NCI-H1436 treated with DMSO at 0.1 percent for 48 hours (cell line): ENCODE results near the gene RTN4IP1.

Experiments used
- DNase-seq: peaks from one replicate; lab custom pipeline; 2025; lab: John Stamatoyannopoulos, UW

Gene RTN4IP1, protein sequence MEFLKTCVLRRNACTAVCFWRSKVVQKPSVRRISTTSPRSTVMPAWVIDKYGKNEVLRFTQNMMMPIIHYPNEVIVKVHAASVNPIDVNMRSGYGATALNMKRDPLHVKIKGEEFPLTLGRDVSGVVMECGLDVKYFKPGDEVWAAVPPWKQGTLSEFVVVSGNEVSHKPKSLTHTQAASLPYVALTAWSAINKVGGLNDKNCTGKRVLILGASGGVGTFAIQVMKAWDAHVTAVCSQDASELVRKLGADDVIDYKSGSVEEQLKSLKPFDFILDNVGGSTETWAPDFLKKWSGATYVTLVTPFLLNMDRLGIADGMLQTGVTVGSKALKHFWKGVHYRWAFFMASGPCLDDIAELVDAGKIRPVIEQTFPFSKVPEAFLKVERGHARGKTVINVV

DNA sequence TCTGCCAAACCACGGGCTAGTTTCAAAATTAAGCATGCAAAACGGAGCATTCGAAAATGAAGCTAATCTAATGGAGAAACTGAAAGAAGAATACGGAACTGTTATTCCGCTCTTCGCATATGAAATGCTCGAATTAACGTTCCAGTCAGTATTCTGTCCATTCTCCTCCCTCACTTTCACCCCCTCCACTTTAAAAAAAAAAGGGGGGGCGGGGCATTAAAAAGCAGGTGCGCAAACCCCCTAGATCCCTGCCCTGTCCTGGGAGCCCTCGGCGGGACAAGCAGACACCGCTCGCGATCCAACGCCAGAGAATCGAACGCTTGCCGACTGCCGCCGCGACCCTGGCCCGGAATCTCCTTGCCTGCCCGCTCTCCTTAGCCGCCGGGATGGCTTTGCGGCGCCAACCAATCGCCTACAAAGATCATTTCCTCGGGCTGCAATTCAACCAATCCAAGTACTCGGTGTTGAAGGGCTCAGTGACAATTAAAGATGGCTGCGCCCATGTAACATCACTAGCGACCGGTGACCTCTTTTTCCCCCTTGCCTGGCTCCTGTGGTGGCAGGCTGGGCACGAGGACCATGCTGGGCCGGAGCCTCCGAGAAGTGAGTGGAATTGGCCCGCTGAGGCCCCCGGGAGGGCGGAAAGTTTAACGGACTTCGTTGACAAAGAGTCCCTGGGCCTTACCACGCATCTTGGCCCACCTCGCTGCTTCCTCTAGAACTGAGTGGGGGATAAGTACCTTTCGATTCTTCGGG lies at the start of gene RTN4IP1, which contains the start of gene QRSL1:
TSS of gene RTN4IP1 (minus strand) at position 396 of the 756 bp plus-strand sequence. CDS start 477 bp downstream, outside the sequence.
TSS of gene QRSL1 (plus strand) at position 476 of the 756 bp plus-strand sequence. CDS start at position 580, 104 bp downstream.
- peak; percentile 75 for DNase-seq

DNA sequence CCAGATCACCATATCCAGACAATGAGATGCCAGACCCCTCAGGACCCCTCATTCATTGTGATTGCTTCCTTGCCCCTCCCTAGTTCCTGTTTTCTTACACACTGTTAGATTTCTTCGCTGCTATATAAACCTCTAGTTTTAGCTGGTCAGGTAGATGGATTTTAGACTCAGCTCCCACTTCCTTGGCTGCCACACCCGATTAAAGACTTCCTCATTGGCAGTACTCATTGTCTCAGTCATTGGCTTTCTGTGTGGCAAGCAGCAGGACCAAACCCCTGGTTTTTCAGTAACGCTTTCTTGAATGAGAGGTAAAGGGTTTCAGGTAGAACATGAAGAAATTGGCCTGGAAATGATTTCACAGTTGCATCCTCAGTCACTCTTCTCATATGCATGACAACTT lies 48.0 kb upstream of the RTN4IP1 start:
- no peak for DNase-seq

DNA sequence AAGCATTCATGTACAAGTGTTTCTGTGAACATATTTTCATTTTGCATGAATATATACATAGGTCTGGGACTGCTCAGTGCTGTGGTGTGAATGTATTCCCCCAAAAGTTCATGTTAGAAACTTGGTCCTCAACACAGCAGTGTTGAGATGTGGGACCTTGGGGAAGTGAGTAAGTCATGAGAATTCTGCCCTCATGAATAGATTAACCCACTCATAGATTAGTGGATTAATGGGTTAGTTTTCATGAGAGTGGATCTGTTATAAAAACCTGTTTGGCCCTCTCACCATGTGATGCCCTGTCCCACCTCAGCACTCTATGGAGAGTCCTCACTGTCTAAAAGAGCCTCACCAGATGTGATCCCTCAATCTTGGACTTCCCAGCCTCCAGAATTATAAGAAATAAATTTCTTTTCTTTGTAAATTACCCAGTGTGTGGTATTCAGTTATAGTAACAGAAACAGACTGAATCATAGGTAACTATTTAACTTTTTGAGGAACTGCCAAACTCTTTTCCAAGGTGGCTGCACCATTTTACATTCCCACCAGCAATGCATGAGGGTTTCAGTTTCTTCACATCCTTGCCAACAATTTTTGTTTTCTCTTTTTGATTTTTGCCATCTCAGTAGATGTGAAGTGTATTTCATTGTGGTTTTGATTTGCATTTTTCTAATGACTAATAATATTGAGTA lies 45.4 kb upstream of the RTN4IP1 start:
- no peak for DNase-seq

DNA sequence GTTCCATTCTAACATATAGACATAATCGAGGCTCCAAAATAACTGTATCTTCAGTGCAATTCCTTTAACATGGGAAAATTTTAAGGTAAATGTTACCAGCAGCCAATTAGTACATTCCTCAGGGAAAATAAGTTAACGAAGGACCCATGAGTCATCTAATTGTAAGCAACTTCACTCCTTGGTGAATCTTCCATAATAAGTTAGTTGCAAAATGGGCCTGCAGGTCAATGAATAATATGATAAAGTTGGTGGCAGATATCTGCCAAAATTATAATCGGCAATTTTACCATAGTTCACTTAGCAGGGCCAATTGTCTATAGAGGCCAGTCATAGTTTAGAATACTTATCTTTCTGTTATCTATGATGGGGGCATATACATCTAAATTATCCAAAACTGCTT lies 42.4 kb upstream of the RTN4IP1 start:
- DNase-seq, result no peak

DNA sequence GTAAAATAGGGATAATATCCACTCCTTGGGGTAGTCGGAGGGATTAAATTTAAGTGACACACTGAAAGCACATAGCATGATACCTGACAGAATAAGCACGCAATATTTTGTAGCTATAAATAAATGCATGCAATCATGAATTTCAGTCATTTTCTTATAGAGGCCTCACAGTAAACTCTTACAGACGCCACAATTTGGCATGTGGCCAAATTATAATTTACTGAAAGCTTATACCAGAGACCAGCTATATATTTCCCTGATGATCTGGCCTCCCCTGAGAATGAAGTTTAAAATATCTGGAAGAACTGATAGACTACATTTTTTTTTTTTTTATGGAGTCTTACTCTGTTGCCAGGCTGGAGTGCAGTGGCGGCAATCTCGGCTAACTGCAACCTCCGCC lies 40.9 kb upstream of the RTN4IP1 start:
- no peak for DNase-seq

DNA sequence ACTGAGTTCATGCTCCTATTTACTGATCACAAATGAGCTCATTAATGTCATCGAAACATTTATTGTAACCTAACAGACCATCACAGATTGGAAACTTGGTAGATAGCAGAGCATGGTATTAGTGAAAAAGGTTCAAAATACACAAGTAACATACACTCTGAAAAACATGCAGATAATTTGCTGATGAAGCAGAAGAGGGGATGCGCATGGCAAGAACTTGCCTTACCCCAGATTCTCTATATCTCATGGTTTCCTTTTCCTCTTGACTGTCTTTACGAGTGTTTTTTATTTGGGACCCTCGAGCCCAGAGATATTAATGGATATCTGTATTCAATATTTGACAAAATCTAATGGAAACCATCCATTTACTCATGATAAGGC lies 37.7 kb upstream of the RTN4IP1 start:
- no peak for DNase-seq

DNA sequence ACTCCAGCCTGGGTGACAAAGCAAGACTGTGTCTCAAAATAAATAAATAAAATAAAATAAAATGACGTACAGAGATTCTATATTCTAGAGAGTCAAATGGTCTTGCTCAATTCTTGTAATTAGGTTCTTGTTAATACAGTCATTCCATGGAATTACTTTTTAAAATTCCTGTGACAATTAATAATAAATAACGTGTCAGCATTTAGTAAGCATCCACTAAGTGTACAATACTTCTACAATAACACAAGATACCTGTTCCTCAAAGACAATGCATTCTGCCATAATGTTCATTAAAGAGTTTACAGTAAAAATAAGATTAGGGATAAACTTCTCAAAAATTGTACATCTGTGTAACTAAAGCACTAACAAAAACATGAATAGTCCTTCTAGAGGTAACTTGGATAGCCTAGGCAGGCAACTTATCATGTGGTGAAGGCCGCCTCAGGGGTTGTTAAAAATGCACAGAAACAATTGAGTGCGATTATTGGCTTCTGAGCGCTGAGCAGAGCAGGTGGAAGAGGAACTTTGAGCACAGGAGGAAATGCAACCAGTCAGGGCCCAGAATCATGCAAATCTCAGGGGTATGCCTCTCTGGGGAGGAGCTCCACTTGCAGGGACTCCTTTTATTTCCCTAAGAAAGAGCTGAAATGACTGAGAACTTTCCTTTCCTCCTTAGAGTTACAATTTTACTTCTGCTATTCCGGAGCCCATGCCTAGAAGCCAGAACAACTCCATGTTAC lies 37.2 kb upstream of the RTN4IP1 start:
- DNase-seq, result peak; percentile 71

DNA sequence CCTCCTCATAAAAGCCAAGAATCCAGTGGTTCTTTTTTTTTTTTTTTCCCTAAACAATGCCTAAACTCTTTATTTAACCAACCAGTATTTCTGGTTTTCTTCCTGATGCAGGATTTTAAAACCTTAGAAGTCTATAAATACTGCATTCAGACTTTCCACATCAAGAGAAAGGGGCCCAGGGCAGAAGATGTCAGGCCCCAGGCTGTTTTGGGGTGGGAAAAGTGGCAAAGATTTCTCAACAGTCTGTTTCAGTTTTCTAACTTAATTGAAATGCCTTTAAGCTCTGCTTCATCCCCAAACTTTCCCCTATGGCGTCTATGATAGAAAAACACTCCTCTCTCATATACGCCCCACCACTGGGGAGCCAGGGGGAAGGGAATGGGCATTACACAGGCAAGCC lies 33.2 kb upstream of the RTN4IP1 start:
- DNase-seq, result no peak

DNA sequence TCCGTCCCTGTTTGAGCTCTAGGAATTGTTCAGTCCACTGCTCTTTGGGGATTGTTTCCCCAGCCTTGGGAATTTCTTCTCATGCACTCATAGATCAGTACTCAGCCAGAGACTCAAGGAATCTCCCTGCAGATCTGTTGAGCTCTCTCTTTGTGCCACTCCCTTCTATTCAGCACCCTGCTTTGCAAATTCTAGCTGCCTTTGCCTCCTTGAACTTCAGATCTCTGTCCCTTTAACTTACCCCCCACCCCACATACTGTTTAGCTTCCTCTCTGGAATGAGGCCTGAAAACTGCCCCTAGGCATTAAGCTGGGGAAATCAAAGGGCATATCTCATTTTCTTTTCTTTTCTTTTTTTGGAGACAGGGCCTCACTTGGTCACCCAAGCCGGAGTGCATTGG lies 30.6 kb upstream of the RTN4IP1 start:
- no peak for DNase-seq

DNA sequence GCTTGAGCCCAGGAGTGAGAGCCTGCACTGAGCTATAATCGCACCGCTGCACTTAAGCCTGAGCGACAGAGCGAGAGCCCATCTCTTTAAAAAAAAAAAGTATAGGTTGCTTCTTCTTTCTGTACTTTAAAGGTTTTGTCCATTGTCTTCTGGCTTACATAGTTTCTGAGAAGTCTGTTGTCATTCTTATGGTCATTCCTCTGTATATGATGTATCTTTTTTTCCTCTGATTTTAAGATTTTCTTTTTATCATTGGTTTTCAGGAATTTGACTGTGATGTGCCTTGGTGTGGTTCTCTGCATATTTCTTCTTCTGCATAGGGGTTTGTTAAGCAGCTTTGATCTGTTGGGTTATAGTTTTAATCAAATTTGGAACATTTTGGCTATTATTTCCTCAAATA lies 29.2 kb upstream of the RTN4IP1 start:
- DNase-seq, result no peak

DNA sequence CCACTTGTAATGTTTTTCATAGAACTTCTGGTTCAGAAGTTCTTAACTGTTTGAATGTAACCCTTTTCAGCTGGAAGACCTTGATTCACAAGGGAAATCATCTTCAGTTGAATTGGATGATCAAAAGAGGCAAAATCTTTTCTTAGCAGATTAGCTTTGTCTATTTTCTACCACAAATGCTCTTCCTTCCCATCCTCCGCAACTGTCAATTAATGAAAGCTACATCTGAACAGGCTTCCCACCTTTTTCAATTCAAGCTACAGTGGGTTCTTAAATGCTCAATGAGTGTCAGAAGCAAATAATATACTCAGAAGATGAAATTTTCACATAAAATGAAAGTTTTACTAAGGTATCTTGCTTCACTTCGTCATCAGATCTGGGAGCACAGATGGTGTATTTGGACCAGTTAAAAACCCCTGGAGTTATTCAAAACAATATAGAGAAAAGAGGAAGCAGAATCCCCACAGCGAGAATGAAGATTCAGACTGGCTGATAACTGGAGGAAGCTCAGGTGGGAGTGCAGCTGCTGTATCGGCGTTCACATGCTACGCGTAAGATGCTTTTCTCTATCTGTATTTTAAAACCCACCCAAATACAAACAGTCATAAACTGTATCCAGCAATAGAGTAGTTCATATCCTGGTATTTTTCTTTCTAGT lies 19.5 kb upstream of the RTN4IP1 start:
- no peak for DNase-seq

DNA sequence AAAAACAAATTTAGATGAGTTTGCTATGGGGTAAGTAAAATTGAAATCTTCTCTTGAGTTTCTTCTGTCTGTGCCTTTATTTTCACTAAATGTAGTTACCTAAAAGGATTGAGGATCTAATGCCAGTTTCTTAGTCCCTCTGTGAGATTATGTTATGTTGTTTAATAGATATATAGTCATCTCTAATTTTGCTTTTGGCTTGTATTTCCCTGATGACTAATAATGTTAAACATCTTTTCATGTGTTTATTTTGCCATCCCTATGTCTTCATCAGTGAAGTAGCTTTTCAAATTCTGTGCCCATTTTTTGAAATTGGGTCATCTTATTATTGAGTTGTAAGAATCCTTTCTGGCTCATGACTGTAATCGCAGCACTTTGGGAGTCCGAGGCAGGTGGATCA lies 13.8 kb upstream of the RTN4IP1 start:
- no peak for DNase-seq

DNA sequence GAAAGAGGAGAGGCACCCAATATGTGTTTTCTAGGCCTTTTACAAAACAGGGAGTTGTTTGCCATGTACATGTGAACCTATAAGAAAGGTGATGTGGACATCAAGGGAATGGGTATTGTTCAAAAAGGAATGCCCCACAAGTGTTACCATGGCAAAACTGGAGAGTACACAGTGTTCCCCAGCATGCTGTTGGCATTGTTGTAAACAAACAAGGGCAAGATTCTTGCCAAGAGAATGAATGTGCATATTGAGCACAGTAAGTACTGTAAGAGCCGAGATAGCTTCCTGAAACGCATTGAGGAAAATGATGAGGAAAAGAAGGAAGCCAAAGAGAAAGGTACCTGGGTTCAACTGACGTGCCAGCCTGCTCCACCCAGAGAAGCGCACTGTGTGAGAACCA lies 13.2 kb upstream of the RTN4IP1 start:
- no peak for DNase-seq

DNA sequence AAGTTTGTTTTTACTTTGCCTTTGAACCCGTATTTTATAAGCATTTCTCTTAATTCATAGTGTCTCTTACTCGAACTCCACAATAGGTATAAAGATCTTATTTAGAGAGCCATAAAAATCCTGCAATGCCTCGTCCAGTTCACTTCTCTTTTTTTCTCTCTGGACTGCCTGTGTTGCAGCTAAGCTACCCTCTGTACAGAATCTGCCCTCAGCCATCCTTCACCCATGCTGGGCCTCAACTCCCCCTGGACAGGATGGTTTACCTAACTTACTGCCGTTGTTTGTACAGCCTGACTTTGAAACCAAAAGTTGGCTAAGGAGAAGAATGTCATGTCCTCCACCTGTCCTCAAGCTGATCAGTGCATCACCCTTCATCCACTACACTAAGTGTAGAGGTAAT lies 10.5 kb upstream of the RTN4IP1 start:
- DNase-seq, result no peak

DNA sequence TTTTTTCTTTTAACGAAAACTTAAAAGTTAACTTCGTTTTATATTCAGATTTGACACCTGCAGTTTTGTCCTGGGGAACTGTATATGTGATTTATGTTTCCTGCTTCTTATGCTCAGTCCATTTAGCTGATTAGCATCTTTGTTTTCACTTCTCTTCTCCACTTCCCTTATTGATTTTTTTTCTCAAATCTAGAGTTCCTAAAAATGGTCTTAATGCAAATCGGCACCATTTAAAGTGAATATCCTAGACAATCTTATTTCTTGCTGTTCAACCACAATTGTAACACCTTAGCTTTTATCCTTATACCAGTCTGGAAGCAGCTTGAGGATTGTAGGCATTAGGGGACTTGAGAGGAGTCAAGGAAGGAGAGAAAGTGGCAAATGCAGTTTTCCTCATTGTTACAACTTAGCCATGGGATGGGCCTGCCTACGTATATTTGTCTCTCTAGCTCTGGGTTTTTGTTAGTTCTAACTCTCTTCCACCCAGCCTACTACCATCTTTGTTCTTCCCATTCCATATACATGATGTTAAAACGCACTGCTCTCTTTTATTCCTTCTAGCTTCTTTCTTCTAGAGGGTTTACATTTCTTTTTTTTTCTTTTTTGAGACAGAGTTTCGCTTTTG lies 8.5 kb upstream of the RTN4IP1 start:
- no peak for DNase-seq

DNA sequence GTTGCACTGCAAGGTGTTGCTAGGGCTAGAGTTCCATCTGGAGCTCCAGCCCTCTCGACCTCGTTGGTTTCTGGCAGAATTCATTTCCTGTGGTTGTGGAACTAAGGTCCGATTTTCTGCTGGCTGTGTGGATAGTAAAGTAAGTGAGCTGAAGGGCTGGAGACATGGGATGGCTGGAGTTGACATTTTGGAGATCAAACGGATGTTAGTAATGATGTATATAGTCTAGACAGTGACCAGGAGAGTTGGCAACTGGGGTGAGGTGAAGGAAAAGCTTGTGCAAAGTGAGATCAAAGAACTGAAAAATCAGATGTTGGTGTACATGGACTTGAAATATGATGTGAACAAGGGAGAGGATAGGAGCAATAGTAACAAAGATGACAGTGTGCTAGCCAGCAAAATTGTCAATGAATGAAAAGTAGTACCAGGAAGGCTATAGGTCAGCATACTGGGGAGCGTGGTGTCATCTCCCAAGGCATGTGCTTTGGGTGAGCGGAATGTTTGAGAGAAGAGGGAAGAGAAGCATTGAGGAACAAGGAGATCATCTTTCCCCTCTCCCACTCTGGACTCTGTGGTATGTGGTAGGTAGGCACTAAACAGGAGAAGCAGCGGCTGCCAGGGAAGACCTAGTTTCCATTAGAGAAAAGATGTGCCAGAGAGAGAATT lies 7.9 kb upstream of the RTN4IP1 start:
- DNase-seq, result no peak

DNA sequence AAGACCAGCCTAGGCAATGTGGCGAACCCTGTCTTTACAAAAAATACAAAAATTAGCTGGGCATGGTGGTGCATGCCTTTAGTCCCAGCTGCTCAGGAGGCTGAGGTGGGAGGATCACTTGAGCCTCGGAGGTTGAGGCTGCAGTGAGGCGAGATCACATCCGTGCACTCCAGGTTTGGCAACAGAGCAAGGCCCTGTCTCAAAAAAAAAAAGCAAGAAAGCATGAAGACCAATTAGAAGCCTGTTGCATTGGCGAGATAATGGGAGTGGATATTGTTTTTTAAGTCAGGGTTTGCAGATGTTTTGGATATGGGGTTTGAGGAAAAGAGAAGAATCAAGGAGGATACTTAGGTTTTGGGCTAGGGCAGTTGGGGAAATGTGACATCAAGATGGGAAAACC lies 5.3 kb upstream of the RTN4IP1 start:
- no peak for DNase-seq

DNA sequence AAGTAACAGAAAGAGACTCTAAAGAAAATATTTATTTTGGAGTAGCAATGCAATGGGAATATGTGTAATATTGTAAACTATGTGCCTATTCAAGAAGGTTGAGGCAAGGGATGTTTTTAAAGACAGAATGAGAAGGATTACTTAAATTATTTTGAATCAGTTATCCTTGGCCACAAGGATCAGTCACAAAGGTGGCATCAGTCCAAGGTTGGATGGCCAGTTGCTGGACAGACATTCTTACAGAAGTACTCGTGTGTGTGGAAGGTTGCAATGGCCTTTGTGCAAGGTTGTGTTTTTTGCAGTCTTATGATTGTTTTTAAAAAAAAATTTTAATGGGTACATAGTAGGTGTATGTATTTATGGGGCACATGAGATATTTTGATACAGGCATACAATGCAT lies 2.0 kb upstream of the RTN4IP1 start:
- DNase-seq, result no peak

DNA sequence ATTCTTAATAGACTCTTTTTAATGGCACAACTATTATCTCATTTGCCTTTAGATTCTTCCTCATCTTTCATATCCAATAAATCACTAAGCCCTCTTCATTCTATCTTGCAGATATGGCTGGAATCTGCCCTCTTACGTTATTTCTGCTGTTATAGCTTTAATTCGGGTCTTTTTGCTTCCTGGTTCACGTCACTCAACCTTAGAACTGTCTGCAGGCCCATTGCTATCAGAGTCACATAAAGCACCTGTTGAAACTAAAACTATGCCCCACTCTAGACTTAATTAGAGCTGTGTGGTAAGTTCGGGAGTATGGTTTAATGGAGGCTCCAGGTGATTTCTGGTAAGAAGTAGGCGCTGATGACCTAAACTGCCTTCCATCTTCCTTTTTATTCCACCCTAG lies 1.1 kb upstream of the RTN4IP1 start:
- no peak for DNase-seq

DNA sequence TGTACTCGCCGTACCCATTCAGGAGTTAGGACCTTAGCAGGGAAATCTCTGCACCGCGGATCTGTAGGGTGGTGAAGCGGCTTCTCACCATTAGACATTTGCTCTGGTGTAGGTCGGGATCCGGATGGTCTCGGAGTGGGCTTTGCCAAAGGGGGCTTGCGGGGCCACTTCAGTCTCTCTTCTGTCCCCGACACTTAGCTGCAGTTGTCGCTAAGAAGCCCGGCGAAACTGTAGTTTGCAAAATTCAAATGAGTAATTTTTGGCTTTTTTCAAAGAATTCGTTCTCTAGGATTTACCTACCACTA lies 513 bp upstream of the RTN4IP1 start:
- DNase-seq, result no peak

DNA sequence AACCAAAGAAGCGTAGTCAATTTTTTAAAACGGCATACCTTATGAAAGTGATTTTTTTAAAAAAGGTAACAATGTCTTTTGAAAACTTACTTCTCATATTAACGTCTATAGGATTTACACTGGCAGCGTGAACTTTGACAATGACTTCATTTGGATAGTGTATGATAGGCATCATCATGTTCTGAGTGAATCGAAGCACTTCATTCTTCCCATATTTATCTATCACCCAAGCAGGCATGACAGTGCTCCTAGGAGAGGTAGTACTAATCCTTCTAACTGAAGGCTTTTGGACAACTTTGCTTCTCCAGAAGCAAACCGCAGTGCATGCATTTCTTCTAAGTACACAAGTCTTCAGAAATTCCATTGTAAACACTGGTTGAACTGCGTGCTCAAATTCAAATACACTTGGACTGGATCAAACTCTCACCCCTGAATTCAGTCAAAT lies 618 bp downstream of the RTN4IP1 start:
- no peak for DNase-seq
